Activated CD4-positive, alpha-beta T cell treated with anti-CD3 and anti-CD28 coated beads, Interleukin-2, amount 50 U/mL, for 48 hours (primary cell): ENCODE data around the gene MTREX.

Experiments used
- DNase-seq, 2 experiments: peaks; one replicate each; pipeline ENCODE4 v3.0.0-alpha.2; 2020

Gene MTREX

DNA sequence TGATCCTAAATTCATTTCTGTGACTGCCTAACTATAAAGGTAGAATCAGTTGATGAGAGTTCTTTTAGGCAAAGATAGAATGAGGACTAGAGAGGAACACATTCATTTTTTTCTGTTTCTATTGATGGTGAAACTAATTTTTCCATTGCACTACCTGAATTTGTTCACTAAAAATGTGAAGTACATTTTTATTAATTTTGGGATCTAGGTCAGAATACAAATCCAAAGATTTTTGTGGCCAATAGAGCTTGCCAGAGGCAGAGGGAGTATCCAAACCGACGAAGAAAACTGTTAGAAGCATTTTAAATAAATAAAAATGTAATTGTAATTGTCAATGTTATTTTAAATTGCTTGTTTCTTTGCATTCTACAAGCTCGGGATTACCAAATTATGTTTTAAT is 78.1 kb downstream of the MTREX start:
- DNase-seq = no peak

DNA sequence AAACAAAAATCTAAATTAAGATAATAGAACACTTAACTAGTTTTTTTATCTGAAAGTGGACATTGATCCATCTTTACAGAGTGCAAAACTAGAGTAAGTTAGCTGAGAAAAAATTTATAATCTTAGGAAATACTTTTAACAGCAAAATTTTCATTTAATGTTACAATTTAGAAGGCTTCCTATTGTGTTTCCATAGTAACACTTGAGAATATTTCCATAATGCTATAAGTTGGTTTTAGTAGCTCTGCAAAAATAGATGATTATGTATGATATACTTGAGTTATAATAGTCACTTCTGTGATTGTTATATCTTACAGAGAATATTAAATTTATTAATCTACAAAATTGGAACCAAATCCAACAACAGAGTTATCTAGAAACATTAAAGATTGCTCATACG is 78.6 kb downstream of the MTREX start:
- DNase-seq = no peak

DNA sequence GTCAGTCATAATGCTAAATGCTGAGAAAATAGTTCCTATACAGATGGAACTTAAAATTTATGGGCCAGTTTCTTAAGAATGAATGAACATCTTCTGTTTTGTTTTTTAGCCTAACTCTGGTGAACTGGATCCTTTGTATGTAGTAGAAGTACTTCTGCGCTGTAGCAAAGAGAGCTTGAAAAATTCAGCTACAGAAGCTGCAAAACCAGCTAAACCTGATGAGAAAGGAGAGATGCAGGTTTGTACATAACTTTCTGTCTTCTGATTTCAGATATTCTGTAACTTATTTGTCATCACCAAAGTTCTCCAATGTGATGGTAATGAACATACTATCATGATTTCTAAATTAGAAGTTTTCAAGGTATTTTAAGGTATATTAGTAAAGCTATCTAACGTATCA is 80.1 kb downstream of the MTREX start:
- no peak for DNase-seq

DNA sequence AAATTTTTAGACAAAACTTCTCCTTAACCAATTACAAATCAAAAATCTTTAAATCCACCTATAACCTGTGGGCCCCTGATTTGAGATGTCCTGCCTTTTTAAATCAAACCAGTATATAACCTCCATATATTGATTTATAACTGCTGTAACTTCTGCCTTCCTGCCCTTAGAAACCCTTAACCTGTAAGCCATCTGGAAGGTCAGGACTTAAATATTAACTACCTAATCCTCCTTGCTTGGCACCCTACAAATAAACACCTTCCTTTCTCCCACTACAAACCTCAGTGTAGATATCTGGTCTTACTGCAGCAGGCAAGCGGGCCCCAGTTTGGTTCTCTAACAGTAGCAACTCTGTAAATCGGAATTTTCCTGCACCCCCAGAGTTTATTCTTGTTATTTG is 83.9 kb downstream of the MTREX start:
- no peak for DNase-seq

DNA sequence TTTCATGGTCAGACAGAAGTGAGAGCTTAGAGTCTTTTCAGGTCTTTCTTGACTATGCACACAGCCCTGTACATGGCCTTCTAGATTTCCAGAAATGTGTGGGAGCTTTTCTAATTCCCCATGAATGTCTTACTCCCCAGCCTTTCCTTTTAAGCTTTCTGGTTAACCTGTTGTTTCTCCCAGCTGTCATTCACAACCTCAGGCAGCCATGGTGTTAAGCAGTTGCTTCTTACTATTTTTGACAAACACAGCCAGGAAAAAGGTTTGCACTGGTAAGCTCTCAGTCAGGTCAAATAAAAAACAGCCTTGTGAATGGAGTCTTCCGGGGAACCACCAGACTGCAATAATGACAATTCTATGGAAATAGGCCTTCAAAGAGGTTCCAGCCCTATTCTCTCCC is 84.9 kb downstream of the MTREX start:
- DNase-seq = no peak

DNA sequence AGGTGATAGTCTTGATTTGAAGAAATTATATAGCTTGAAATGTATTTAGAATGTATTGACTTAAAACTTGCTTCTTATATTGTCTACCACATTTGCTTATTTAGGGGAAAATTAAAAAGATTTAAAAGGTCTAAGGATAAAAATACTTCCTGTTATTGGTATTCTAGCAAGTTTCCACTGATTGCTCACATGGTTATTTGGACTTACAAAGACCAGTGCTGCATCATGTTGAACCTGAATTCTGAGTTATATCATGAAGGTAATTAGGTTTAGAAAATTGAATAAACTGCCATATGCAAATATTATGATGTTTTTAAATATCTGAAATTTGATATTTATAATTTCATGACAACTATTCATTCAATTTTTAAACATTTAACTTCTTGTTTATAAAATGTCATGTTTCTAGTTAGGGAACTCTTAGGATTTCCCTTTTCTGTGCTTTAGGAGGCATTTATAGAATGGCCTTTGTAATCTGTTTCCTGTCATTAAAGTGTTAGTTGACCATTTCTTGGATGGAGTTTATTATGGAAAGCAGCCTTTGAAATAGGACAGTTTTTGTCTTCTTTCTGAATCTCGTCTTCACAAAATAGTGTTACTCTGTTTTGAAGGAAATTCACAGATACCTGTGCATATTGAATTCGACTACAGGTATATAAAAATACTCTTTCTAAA is 85.8 kb downstream of the MTREX start:
- DNase-seq = no peak

DNA sequence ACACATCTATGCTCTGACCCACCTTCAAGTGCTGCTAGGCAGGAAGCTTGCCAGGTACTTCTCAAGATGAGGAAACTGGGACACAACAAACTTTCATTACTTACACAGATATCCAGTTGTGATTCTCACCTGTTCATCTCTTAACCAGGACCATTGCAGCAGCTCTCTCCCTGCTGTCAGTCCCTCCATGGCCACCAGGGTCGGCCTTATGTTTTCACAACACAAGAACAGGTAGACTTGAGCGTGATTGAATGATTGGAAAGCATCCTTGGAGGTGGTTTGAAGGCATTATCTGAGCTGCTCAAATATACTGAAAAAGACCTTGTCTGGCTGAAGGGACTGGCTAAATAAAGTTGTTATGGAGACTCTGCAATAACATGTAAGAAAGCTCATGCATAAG is 94.4 kb downstream of the MTREX start:
- DNase-seq = no peak

DNA sequence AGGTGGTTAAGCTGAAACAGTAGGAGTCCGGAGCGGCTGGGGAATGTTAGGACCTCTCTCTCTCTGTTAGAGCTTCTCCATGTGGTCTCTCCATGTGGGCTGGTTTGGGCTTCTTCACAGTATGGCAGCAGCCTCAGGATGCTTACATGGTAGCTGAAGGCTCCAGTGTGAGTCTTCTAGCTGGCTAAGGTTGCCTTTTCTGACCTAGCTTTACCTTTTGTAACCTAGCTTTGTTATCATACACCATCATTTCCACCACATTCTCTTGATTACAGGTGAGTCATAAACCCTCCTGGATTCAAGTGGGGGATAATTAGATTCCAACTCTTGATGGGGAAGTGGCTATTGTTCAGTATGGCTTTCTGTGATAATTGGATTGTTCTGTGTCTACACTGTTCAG is 98.5 kb downstream of the MTREX start:
- no peak for DNase-seq

DNA sequence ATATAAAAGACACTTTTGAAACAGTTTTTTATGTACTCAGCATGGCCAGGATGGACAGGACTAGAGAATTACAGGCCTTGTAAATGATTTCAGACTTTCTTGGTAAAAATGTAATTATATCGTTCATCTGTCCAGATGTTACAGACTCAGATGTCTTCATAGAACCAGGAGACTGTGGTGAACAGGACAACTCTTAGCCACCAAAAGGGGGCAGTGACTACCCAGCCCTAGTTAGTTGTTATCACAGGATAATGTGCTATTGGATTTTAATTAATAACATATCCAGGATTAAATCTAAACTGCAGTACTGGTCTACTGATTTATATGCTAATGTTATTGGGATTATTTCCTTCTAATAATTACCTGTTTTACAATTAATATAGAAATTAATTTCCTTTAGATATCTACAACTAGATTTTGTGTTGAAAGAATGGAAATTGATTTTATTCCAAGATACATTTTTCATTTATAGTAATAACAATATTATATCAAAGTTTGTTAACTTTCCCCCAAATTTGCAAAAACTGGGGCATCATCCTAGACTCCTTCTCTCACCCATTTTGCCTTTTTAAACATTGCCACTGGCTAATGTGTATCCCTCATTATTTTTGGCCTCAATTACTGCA is 99.4 kb downstream of the MTREX start:
- DNase-seq = no peak

DNA sequence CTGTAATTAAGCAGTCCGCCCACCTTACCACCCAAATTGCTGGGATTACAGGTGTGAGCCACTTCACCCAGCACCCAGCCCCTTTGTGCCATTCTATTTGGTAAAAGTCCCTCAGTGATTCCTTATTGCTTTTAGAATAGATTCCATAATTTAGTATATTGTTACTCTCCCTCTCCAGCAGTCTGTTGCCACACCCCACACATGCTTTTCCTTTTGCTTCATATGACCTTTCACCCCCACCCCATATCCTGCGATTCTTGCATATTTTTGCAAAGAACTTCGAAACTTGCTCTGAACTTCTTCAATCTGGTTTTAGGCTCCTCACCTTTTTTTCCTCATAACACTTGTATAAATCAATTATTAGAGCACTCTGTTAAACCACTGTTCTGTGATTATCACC is 100.2 kb downstream of the MTREX start:
- no peak for DNase-seq

DNA sequence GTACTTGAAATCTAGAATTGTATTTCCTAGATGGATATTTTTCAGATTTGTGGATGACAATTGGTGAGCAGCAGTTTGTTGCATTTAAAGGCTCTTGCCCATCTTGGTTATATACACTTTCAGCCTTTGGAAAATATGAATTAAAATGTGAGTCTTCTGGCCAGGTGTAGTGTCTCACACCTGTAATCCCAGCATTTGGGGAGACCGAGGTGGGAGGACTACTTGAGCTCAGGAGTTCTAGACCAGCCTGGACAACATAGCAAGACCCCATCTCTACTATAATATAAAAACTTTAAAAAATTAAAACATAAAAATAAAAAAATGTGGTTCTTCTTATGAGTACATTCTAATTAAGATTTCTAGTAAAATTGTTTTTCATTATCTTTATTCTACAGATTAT is 102.0 kb downstream of the MTREX start:
- DNase-seq = no peak

DNA sequence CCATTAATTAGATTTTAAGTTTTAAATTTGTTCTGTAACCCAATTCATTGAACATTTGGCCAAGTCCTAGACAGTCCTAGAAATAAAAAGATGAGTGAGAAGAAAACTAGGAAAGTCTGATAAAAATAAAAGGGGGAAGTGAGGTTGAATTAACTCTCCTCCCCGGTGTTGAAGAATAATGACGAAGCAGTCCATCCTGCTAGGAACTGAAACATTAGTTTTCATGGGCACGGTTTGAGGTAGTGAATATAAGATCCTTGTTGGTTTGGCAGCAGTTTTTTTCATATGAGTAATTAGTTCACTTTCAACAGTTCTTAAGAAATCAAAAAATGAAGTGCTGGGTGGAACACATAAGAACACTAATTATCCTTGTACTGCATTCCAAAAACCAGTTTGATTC is 103.1 kb downstream of the MTREX start:
- no peak for DNase-seq

DNA sequence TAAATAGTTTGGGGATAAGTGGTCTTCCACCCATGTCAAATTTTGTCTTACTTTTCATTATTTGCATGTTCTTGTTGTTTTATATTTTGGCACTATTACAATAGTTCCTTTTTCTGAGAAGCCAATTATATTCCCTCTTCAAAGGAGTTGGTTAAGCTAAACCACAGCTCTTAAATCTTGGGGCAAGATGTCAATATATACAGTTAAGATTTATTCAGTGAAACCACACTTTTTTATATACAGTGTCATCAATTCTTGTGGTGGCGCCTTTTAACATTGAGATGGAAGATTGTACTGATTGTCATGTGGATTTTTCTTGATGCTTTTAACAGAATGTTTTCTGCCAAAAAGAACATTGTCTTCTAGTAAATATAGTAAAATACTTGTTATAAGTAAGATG is 104.1 kb downstream of the MTREX start:
- DNase-seq = no peak

DNA sequence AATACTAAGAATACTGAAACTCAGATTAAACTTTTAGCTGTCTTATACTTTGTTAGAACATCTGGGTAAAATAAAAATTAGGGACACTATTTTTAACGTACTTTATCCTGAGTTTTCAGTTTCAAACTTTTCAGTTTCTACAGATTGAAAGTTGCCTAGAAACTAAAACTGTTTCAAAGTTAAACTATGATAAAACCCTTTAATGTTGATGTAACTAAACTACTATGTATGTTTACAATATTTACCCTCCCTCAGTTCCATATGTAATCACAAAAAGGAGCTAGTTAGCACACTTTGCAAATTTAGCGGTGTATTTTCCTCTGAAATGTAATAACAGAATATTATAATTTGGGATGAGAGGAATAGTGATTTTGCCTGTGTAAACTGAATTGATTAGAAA is 105.9 kb downstream of the MTREX start:
- no peak for DNase-seq

DNA sequence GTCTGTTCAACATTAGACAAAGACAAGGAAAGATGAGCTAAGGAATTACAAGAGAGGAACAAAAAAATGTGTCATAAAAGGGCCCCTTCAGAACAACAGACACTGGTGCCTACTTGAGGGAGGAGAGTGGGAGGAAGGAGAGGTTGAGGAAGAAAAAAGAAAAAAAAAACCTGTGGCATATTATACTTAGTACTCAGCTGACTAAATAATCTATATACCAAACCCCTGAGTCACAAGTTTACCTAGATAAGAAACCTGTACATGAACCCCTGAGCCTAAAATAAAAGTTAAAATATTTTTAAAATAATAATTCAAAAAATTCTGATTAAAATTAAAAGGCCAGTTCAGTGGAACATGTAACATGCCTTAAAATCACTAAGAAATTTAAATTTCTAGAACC is 107.3 kb downstream of the MTREX start:
- no peak for DNase-seq

DNA sequence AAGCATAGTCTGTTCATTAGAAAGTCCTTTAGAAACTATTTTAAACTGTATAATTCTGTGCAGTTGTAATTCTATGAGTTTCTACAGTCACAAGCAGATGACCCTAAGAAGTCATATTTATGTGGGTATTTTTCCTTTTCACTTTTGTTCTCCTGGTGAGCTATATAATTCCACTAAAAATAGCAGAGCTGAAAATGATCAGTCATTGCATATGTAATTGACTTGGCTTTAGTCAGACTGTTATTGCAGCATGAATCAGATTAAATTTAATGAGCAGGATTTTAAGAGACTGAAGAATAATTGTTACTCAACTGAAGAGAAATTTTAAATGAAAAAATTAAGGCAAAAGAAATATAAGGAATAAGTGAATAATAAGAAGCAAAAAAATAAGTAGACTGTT is 108.5 kb downstream of the MTREX start:
- no peak for DNase-seq

DNA sequence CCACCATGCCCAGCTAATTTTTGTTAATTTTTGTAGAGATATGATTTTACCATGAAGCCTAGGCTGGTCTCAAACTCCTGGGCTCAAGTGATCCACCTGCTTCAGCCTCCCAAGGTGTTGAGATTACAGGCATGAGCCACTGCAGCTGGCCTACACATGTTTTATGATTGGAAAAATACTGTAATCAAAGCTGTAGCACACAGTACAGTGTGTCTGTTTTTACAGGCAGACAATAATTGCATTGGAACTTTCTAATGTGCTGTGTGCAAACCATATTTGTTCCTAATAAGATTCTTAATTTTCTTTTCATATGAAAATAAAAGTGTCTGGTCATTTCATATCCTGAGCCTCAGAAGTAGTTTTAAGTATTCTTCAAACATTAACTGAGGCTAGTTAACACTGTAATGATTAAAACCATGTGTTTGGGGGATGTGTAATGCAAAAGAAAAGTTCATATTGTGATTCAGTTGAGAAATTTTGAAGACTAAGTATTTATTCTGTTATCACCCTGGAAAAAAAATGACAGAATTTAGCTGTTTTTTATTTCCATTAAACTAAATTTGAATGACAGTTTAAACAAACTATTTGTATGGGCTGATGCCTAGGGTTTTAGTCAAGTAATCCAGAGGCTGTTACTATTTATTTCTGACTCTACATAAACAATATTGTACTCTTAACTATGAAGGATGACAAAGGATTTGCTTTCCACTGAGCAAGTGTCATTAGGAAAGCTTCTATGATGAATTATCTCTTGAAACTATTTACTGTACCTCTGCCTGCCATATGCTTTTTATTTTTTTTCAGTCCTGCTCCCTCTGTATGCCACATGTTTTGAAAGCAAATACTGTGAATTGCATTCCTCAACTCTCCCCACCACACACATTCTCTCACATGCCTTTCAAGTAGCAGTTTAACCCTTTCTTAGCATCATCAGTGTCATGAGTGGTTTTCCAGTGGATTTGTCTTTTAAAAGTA is 111.5 kb downstream of the MTREX start:
- no peak for DNase-seq

DNA sequence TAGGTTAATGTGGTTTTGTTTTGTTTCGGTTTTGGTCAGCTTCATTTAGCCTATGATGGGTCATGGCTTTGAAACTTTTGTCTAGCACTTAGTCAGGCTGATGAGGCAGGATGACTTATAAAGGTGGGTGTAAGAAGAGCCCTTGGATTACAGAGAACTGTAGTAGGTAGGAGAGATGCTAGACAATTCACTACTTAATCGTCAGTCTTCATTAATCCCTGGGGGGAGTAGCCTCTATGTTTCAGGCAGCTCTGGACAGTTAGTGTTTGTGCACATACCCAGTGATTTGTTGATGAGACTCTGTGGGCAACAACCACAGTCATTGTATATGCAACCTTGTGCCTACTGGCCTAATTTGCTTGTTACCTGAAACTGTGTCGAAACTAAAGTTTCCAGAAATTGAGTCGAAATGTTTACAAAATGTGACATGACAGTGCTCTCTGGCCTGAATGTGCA is 113.3 kb downstream of the MTREX start:
- DNase-seq = peak in 1 of 2 experiments; percentile 33

DNA sequence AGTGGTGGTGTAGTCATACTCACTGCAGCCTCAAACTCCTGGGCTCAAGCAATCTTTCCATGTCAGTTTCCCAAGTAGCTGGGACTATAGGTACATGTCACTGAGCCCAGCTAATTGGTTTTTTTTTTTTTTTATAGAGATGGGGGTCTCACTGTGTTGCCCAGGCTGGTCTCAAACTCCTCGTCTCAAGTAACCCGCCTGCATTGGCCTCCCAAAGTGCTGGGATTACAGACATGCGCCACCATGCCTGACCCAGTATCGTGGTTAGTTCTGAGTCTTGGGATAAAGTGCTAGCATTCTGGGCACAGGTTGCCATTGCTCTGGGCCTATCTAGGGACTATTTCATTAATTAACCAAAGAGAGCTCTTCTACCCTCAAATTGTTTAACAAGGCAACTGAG is 118.7 kb downstream of the MTREX start:
- no peak for DNase-seq

DNA sequence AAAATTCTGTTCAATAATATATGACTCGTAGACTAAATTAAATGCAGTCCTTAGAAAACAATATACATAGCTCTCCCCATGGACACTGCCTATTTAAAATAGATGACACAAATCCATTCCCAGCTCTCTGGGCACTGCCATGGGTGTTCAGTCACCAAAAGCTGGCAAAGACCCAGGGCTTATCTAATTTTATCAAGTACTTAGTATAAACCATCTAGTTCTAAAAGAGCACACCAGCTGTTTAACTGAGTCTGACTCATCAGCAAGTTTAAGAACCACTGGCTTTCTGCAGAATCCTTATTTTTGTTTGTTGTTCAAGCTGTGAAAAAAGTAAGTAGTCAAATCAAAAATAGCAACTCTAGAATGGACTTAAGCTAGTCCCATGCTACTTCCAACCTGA is 119.4 kb downstream of the MTREX start:
- DNase-seq = no peak

DNA sequence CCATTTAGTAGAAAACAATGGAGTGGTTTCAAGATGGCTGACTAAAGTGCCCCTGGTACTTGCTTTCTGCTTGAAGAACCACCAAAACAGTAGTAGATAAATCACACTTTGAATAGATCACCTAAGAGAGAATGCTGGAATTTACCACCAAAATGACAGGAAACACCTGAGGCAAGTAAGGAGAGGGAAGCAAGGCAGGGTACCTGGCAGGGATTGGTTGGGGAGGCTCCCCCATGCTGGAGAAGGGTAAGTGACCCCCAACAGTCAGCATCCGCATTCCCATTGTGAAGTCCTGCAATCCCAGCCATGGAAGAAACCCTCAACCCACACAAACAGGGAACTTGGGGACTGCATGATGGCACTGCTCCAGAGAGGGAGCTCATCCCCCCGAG is 121.4 kb downstream of the MTREX start:
- DNase-seq = no peak

DNA sequence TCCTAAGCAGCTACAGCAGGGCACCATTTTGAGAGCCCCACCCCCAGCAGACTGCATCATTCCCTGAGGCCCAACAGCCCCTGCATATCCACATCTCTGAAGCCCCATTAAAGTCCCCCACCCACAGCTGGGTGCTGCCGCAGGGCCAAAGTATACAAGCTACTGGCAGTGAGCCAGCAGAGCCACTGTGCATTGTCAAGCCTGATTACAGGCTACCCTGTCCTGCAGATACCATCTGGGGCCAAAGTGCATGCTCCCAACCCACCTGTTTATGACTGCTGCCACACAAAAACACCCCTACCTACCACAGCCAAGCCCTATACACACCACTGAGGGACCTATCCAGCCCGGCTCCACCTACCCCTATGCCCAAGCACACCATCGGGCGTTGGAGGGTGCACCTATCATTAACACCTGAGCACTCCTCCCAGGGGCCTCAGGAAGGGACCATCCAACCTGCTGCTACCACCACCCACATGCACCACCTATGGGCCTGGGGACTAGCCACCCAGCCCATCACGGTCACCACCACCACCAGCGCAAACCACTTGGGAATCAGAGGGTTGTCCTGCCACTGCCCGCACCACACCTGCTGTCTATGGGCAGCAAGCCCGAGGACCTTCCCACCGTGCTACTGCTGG is 121.9 kb downstream of the MTREX start:
- no peak for DNase-seq

DNA sequence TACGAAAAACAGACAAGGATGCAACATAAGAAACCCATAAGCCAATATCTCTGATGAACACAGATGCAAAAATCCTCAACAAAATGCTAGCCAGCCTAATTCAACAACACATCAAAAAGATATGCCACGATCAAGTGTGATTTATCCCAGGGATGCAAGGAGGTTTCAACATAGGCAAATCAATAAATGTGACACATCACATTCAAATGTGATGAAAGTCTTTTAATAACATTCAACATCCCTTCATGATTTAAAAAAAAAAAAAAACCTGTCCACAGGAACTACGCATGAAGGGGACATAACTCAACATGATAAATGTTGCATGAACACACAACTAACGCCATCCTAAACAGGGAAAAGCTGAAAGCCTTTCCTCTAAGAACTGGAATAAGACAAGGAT is 124.8 kb downstream of the MTREX start:
- no peak for DNase-seq
